Right kidney (tissue), 1 donor: ENCODE data around the gene ZCCHC24.
"Not testable (repeated sequence)": the region's sequence is repeated elsewhere in the genome, so short reads cannot be mapped to it uniquely, and the experiment has no call there.

Experiments used
- DNase-seq: peaks from one replicate; pipeline ENCODE4 v3.0.0-alpha.2; 2016

ZCCHC24 gene

DNA sequence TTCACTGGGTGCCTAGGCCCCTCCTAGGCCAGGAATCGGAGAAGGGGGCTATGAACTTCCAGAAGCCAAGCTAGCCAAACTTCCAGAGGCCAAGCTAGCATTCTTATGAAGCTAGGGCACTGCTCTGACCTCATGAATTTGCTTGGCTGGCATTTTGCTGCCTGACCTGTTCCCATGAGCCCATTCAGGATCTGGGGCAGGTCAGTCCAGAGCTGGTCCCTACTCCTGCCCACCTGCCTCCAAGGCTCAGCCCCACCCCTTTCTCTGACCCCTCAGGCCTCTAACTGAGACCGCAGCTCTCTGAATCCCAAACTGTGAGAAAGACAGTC is 99.4 kb downstream of the ZCCHC24 start:
- no peak for DNase-seq

DNA sequence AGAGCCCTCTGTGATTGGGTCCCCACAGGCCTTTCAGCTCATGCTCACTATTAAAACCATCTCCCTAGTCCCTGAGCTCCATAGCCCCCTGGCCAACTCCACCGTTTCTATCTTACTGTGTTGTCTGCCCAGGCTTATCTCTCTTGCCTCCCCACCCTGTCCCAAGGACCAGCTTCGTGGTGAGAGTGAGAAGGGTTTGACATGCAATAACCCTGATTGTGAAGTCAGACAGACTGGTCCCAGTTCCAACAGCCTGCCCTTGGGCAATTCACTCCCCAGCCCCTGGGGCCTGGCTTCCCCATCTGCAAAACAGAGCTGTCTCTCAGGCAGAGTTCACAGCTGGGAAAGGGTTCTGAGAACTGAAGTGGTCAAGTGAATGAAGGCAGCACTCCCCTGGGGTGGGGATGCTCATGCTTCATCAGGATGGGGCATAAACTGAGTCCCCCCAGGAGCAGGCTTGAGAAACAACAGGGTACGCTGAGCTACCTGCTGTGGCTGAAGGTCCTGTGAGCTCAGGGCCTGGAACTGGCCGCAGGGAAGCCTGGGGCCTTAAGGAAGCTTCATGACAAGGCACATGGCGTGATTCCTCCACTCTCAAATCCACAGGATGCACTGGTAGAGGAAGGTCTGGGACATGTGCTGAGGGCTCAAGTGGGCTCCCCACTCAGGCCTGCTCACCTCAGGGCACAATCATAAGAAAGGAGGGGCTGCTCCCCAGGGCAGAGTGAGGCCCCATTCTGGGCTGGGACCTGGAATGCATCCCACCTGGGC is 100.0 kb downstream of the ZCCHC24 start:
- DNase-seq: no peak

DNA sequence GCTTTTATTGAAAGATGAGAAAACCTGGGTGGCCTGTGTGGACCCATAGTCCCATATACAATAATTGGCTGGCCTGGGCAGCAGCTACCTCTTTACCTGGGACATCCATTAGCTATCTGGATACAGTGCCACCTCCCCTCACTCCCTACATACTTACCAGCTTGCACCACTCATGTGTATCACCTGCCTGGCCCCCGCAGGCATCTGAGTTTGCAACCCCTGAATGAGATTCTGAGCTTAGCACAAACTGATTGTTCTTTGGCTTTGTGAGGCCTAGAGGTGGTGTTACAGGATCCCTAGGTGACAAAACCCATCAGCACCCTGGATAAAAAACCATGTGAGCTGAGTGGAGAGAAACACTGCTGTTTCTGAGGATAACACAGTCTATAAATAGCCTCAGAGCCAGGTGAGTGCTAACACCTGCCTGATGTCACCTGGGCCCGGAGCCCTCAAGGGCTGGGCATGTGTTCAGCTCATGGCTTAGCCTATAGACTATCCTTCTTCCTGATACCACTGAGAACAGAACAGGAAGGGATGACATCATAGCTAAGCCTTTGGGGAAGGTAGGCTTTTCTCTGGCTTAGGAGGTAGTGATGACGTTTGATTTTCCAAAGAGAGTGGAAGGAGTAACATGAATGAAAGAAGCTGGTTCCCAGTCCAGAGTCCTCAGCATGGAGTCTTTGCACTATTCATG is 100.8 kb downstream of the ZCCHC24 start:
- no peak for DNase-seq

DNA sequence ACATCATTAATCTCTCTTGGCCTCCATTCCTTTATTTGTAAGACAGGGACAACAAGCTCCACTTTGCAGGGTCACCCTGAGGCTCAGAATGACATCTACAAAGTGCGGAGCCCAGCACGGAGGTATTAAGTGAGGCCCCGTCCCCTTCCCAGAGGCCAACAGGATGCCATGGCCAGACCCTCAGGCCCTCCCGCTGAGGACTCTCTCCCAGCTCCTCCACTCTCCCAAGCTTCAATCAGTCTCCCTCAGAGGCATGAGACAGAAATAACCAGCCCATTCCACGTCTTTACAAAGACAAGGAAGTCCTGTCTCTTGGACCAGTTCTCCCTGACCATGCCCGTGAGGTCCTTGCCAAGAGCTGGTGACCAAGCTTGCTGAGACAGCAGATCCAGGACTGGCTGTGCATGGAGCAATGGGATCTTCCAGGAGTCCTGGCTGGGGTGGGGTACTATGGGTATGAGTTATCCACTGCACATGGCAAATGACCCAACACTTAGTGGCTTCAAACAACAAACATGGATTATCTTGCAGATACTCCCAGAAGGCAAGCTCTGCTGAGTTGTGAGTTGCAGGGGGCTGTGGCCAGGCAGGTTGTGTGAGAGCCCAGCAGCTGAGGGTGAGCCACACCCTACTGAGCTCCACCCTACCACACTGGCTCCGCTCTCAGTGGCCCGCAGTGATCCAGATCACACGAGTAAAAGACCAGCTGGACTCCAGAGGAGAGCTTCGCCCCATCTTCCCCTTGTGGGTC is 102.4 kb downstream of the ZCCHC24 start:
- no peak for DNase-seq

DNA sequence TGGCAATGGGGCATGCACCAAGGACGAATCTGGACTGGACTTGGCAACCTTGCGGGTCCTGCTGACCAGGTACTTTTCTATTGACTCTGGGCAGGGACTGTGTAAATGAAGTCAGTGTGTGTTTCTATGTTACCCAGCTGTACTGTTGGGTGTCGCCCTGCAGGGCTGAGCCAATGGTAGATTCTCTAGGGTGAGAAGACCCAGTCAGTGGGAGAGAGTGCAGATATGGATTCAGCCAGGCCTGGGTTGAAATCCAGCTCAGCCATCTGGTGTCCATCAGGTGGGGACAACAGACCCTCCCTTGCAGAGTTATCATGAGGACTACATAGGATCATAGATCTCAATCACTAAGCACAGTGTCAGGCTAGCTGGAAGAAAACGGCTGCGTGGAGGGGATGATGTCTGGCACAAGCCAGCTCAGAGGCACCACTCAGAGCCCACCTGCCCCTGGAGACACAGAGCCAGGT is 103.1 kb downstream of the ZCCHC24 start:
- no peak for DNase-seq

DNA sequence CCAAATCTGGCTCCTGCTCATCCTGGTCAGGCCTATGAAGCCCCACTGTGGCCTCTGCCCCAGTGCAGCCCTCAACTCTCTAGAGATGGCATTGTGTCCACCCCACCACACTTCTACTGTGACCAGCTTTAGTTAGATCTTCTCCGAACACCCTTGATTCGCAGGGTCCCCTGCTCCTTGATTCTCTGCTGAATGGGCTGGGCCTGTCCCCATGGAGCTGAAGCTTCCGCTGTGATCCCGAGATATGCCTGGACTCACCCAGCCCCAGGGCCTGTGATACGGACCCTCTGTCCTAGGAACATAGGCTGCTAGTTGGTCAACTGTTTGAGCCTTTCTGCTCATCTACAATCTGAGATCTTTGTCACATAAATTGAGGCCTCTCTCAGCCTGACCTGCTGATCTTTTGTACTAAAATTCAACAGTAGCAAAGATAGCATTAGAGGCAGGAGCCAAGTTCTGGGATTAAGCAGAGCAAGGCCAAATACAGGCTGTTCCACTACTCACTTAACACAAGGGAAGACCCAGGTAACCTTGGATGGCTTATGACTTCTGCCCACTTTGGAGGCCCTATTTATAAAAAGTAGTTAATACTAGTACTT is 104.7 kb downstream of the ZCCHC24 start:
- no peak for DNase-seq

DNA sequence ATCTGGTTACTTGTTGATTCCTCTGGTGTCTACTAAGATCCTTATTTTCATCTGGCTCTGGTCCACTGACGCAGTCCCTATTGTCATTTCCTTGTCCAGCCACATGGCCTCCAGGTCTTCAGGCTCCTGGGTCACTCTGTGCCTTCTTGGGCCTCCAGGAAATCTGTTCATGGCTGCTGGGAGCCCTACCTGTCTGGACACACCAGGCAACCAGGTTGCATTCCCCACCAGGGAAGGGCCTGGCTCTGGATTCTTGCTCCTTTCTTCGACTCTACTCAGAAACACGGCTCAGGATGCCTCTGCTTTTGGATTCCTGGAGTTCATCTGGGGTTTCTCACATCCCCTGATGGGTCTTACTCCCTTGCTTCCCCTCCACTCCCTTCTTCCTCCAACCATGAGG is 106.2 kb downstream of the ZCCHC24 start:
- DNase-seq: no peak

GRCh38 chr10:79337783-79338469 is 107.5 kb downstream of the ZCCHC24 start:
- DNase-seq: not testable (repeated sequence)

DNA sequence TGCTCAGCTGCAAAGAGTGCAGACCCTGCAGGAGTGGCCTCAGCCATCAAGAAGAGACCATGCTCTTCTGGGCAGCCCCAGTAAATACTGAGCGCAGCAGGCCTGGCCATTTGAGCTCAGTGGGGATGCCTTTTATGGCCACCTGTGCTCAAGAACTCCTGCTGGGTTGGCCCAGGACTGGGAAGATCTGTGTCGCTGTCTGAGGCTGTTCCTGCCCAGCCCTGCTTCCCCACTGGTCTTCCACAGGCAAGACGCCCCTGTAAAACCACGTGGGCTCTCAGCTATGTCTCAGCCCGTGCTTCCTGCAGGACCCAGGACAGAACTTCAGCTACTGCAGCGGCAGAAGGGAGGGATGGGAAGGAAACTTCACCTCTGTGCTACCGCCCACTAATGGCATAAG is 108.7 kb downstream of the ZCCHC24 start:
- DNase-seq: no peak

- no peak for DNase-seq
Observed at GRCh38 chr10:79336276-79336675, 109.1 kb downstream of the ZCCHC24 start.

- DNase-seq: no peak
Observed at GRCh38 chr10:79335470-79336235, 109.8 kb downstream of the ZCCHC24 start.

GRCh38 chr10:79335094-79335469 is 110.3 kb downstream of the ZCCHC24 start:
- no peak for DNase-seq

- DNase-seq: no peak
Observed at GRCh38 chr10:79334573-79334972, 110.9 kb downstream of the ZCCHC24 start.

DNA sequence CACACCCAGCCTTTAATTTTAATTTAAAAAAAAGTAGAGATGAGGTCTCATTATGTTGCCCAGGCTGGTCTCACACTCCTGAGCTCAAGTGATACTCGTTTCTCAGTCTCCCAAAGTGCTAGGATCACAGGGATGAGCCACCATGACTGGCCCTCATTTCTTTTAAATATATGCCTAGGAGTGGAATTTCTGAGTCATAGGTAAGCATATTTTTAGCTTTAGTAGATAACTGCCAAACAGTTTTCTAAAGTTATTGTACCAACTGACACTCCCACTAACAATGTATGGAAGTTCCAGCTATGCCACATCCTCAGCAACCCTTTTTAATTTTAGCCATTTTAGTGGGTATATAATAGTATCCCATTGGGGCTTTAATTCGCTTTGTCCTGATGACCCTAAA is 111.9 kb downstream of the ZCCHC24 start:
- no peak for DNase-seq

DNA sequence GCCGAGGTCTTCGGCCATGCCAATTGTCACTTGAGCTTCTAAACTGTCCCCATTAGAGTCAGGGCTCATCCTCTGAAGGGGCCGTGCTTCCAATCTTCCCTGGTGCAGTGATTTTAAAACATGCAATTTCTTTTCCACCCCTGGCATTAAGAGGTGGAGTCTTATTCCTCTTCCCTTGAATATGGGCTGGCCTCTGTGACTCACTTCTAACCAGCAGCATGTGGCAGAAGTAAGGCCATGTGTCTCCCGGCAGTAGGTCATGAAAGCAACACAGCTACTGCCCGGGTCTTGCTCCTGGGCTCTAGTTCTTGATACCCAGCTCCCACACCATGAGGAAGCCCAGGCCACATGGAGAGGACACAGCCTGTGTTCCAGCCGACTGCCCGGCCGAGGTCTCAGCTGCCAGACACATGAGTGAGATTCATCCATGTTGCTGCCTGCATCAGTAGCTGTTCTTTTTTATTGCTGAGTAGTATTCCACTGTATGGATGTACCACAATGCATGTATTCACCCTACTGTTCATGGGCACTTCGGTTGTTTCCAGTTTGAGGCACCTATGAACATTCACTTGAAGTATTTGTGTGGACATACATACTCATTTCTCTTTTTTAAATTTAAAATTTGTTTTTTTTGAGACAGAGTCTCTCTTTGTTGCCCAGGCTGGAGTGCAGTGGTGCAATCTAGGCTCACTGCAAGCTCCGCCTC is 112.7 kb downstream of the ZCCHC24 start:
- DNase-seq: not testable (repeated sequence)
